CD14-positive monocyte (primary cell): ENCODE measurements around the gene CKAP5. TPM values are rescaled to one million over a fixed set of nuclear protein-coding genes. Genes with fewer than 3 reads are reported as not detected.

Experiments used
- DNase-seq, 3 donors: peaks; one replicate each; pipeline ENCODE4 v3.0.0-alpha.2; 2011 to 2022
- H2AFZ ChIP-seq: 2 replicates; pipeline ENCODE4 v1.6.0; 2012; ENCODE audit warnings: mild to moderate bottlenecking, low read depth, low read length, inconsistent platforms; ENCODE audit not compliant: insufficient read depth, poor library complexity, severe bottlenecking
- H3K27ac ChIP-seq, 2 donors: 1 replicate in 1 of 2; 2 replicates in 1 of 2; pipeline ENCODE4 v1.5.1; 2012 to 2013; ENCODE audit warnings: low read length in 2 of 2, control low read depth in 1 of 2, inconsistent platforms in 1 of 2, low read depth in 1 of 2, mild to moderate bottlenecking in 1 of 2
- H3K27me3 ChIP-seq, 2 donors: one replicate each; pipeline versions ENCODE4 v1.6.0 to v1.6.1; 2011 to 2013; ENCODE audit warnings: low read length in 2 of 2; ENCODE audit not compliant: control insufficient read depth in 2 of 2, insufficient read depth in 2 of 2
- H3K36me3 ChIP-seq, 2 donors: replicated peaks in 1 of 2; 1 replicate in 1 of 2; 2 replicates in 1 of 2; pipeline versions ENCODE4 v1.5.1 to v1.6.1; 2012 to 2013; ENCODE audit warnings: low read length in 2 of 2, control low read depth in 1 of 2, inconsistent platforms in 1 of 2, mild to moderate bottlenecking in 1 of 2; ENCODE audit not compliant: insufficient read depth in 2 of 2, control insufficient read depth in 1 of 2
- H3K4me1 ChIP-seq, 2 donors: 1 replicate in 1 of 2; 2 replicates in 1 of 2; pipeline versions ENCODE4 v1.5.1 to v1.6.1; 2012 to 2013; ENCODE audit warnings: low read length in 2 of 2, control low read depth in 1 of 2, inconsistent platforms in 1 of 2, mild to moderate bottlenecking in 1 of 2, moderate library complexity in 1 of 2; ENCODE audit not compliant: insufficient read depth in 2 of 2, control insufficient read depth in 1 of 2
- H3K4me2 ChIP-seq: replicated peaks from 2 replicates; pipeline ENCODE3; 2012; ENCODE audit warnings: low read length, moderate library complexity, mild to moderate bottlenecking; ENCODE audit not compliant: poor library complexity, severe bottlenecking; ENCODE audit errors: extremely low read depth
- H3K4me3 ChIP-seq, 3 experiments: fragments of 200-600 bp in 1 of 3; sonication (generic) in 1 of 3; replicated peaks in 1 of 3; 1 replicate in 2 of 3; 2 replicates in 1 of 3; pipeline ENCODE4 v1.5.1; 2011 to 2013; ENCODE audit warnings: low read length in 3 of 3, mild to moderate bottlenecking in 3 of 3, control low read depth in 2 of 3, low read depth in 2 of 3, inconsistent platforms in 1 of 3, moderate library complexity in 1 of 3
- H3K79me2 ChIP-seq: 2 replicates; pipeline ENCODE4 v1.6.0; 2012; ENCODE audit warnings: mild to moderate bottlenecking, control low read depth, inconsistent platforms, low read length, moderate library complexity; ENCODE audit not compliant: insufficient read depth
- H3K9ac ChIP-seq: 2 replicates; pipeline ENCODE4 v1.6.0; 2017; ENCODE audit warnings: low read length, mild to moderate bottlenecking; ENCODE audit not compliant: insufficient read depth, poor library complexity, severe bottlenecking
- H3K9me3 ChIP-seq, 2 donors: replicated peaks in 1 of 2; 1 replicate in 1 of 2; 2 replicates in 1 of 2; pipeline versions ENCODE4 v1.5.1 to v1.6.1; 2012 to 2013; ENCODE audit warnings: low read length in 2 of 2, control low read depth in 1 of 2; ENCODE audit not compliant: control insufficient read depth in 1 of 2, insufficient read depth in 1 of 2
- H4K20me1 ChIP-seq: 2 replicates; pipeline ENCODE4 v1.6.0; 2012; ENCODE audit warnings: mild to moderate bottlenecking, low read length, control low read depth, moderate library complexity; ENCODE audit not compliant: insufficient read depth
- H3K27ac Mint-ChIP-seq, 7 donors: one replicate each; pipeline ENCODE4 v1.8.0; 2020; ENCODE audit warnings: mild to moderate bottlenecking in 7 of 7, mixed read lengths in 7 of 7, moderate library complexity in 6 of 7, inconsistent platforms in 2 of 7
- H3K27me3 Mint-ChIP-seq, 3 donors: one replicate each; pipeline ENCODE4 v1.8.0; 2021 to 2022; ENCODE audit warnings: low read depth in 3 of 3, mild to moderate bottlenecking in 3 of 3, mixed read lengths in 3 of 3, moderate library complexity in 3 of 3, inconsistent platforms in 1 of 3
- H3K36me3 Mint-ChIP-seq, 2 donors: one replicate each; pipeline ENCODE4 v1.8.0; 2020; ENCODE audit warnings: mixed read lengths in 2 of 2, inconsistent platforms in 1 of 2, mild to moderate bottlenecking in 1 of 2
- H3K4me1 Mint-ChIP-seq: one replicate; pipeline ENCODE4 v1.8.0; 2020; ENCODE audit warnings: mild to moderate bottlenecking, mixed read lengths
- H3K4me3 Mint-ChIP-seq, 2 donors: one replicate each; pipeline ENCODE4 v1.8.0; 2020; ENCODE audit warnings: mild to moderate bottlenecking in 2 of 2, mixed read lengths in 2 of 2, moderate library complexity in 1 of 2
- H3K9me3 Mint-ChIP-seq, 7 donors: one replicate each; pipeline ENCODE4 v1.8.0; 2020 to 2022; ENCODE audit warnings: mixed read lengths in 7 of 7, mild to moderate bottlenecking in 6 of 7, moderate library complexity in 6 of 7, inconsistent platforms in 2 of 7
- WGBS: methylation state at CpG from one replicate; pipeline ENCODE4 v1.1.5; 2013; ENCODE audit warnings: missing lambda C conversion rate; ENCODE audit not compliant: insufficient coverage; 5-methylcytosine and 5-hydroxymethylcytosine counted together
- intact Hi-C, 2 donors: fragments of 100-400 bp; cut with micrococcal nuclease; formaldehyde crosslinking; loops; one replicate each; pipeline versions ENCODE4 v1.15.0 to v1.15.1; 2023
- polyA plus RNA-seq, 3 donors: library from polyadenylated mRNA; depleted of rRNA in 1 of 3; unstranded in 2 of 3; stranded (reverse) in 1 of 3; fragments of 300-500 nt in 2 of 3; fragments of >200 nt in 1 of 3; fragmentation: Illumina TruSeq in 2 of 3; gene quantifications; 1 replicate in 2 of 3; 2 replicates in 1 of 3; pipeline ENCODE4 v1.2.3, GENCODE V29; 2012 to 2021
- TF ChIP-seq, protein P1 (sequence below): fragments of 200-600 bp; IDR thresholded peaks from one replicate; pipeline ENCODE4 v1.8.0; 2022; ENCODE audit warnings: antibody characterized with exemption, mild to moderate bottlenecking

The CKAP5 gene
- polyA plus RNA-seq, 3 donors = 6.4 to 10.2 (median 7.9) TPM

DNA sequence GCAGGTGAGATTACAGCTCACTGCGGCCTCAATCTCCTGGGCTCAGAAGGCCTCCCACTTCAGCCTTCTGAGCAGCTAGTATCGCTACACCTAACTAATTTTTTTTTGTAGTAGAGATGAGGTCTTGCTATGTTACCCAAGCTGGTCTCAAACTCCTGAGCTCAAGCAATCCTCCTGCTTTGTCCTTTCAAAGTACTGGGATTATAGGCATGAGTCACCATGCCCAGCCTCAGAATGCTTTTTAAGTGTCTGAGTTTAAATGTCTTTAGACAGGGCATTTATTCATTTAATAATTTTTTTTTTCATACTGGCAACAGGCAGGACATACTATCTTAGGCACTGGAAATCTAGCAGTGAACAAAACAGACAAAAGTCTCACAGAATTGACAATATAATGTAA lies 44.6 kb upstream of the CKAP5 start:
- no peak overlapping the region for H2AFZ ChIP-seq
- Mint-ChIP-seq H3K4me1 (peaks cover 2% of the 10 kb centered on the region), H3K9me3 (peaks cover 0 to 3% (median 0%) of the 10 kb centered on the region in 7 donors), H3K4me3 (no peak overlapping the region), H3K27me3 (peaks cover 0 to 1% (median 0%) of the 10 kb centered on the region in 3 donors), H3K36me3 (no peaks in the 10 kb centered on the region), H3K27ac (no peak overlapping the region)
- H3K4me3 ChIP-seq = no peak overlapping the region
- no peaks in the 10 kb centered on the region for H3K27me3 ChIP-seq
- H3K9me3 ChIP-seq = no peaks in the 10 kb centered on the region
- no peak overlapping the region for H3K4me2 ChIP-seq
- no peaks in the 10 kb centered on the region for H3K36me3 ChIP-seq
- WGBS = no CpG with 5 or more reads among the region's 2 CpGs
- no peak for DNase-seq
- intact Hi-C loops = no loop called here
- H3K27ac ChIP-seq = no peak overlapping the region
- no peaks in the 10 kb centered on the region for H4K20me1 ChIP-seq
- H3K79me2 ChIP-seq = no peaks in the 10 kb centered on the region
- TF ChIP-seq, protein P1, sequence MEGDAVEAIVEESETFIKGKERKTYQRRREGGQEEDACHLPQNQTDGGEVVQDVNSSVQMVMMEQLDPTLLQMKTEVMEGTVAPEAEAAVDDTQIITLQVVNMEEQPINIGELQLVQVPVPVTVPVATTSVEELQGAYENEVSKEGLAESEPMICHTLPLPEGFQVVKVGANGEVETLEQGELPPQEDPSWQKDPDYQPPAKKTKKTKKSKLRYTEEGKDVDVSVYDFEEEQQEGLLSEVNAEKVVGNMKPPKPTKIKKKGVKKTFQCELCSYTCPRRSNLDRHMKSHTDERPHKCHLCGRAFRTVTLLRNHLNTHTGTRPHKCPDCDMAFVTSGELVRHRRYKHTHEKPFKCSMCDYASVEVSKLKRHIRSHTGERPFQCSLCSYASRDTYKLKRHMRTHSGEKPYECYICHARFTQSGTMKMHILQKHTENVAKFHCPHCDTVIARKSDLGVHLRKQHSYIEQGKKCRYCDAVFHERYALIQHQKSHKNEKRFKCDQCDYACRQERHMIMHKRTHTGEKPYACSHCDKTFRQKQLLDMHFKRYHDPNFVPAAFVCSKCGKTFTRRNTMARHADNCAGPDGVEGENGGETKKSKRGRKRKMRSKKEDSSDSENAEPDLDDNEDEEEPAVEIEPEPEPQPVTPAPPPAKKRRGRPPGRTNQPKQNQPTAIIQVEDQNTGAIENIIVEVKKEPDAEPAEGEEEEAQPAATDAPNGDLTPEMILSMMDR = no peak
- H3K4me1 ChIP-seq = no peaks in the 10 kb centered on the region
- H3K9ac ChIP-seq = no peak overlapping the region

- no peaks in the 10 kb centered on the region for H4K20me1 ChIP-seq
- no peaks in the 10 kb centered on the region for H3K9me3 ChIP-seq
- WGBS = 70% methylated on average over 21 of the region's 23 CpGs
- peaks cover 2% of the 10 kb centered on the region for H3K4me1 Mint-ChIP-seq
- H2AFZ ChIP-seq = peak overlapping the region; percentile 17
- H3K27ac ChIP-seq = no peak overlapping the region
- no peak overlapping the region for H3K9ac ChIP-seq
- no peaks in the 10 kb centered on the region for H3K36me3 Mint-ChIP-seq
- peaks cover 0 to 3% (median 0%) of the 10 kb centered on the region in 7 donors for H3K9me3 Mint-ChIP-seq
- H3K27ac Mint-ChIP-seq = peak overlapping the region in 1 of 7 donors; percentile 44
- intact Hi-C loops = loop anchor here (2.0 kb wide), 2 partner anchors 263 to 267 kb away; no protein-coding TSS in a partner anchor
- H3K4me3 ChIP-seq = no peak overlapping the region
- no peak overlapping the region for H3K4me2 ChIP-seq
- peak; percentile 59 to 74 (median 72) for DNase-seq
- peaks cover 0 to 1% (median 0%) of the 10 kb centered on the region in 3 donors for H3K27me3 Mint-ChIP-seq
- H3K79me2 ChIP-seq = no peaks in the 10 kb centered on the region
- H3K36me3 ChIP-seq = no peaks in the 10 kb centered on the region
- H3K4me1 ChIP-seq = no peaks in the 10 kb centered on the region
- TF ChIP-seq, protein P1 = peak; percentile 85
- no peaks in the 10 kb centered on the region for H3K27me3 ChIP-seq
- no peak overlapping the region for H3K4me3 Mint-ChIP-seq
These were observed 43.8 kb upstream of the CKAP5 start for GRCh38 chr11:46889689-46890475.
